ENCODE measurements around the gene RAB11FIP4.

Gene RAB11FIP4

GRCh38 chr17:31509805-31510177 lies 118.3 kb downstream of the RAB11FIP4 start:
- no peak for DNase-seq

DNA sequence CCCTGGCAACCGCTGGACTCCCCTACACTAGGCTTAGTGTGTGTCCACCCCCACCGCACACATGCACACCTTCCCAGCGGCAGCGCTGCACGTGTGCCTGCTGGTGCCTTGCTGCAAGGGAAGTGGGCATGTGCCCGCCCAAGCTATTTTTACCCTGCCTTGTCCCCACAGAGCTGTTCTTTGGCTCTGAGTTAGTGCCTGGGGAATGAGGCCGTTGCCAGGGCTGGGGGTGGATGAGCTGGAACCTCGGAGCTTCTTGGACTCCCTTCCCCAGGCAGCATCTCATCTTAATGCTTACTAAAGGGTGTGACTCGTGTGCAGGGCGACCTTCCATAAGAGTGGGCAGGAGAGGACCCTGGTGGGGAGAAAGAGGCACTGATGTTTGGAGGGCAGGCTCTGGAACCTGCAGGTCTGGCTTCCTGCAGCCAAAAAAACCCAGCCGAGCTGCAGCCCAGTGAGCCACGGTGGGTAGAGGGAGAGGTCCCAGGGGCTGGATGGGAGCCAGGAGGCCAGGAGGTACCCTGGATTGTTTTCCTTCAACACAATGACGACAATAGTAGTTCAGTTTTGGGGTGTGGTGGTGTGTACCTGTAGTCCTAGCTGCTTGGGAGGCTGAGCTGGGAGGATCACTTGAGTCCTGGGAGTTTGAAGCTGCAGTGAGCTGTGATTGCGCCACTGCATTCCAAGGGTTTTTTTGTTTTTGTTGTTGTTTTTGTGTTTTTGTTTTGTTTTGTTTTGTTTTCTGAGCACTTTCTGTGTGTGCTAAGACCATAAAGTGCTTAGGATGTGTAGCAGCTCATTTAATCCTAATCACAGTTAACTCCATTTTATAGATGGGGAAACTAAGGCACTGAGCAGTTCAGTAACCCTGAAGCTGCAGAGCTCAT lies 119.1 kb downstream of the RAB11FIP4 start:
- DNase-seq, result no peak

GRCh38 chr17:31511195-31511578 lies 119.7 kb downstream of the RAB11FIP4 start:
- no peak for DNase-seq

- no peak for DNase-seq
Measured at GRCh38 chr17:31511580-31511979, 120.1 kb downstream of the RAB11FIP4 start.

- no peak for DNase-seq
Measured at GRCh38 chr17:31512104-31512740, 120.7 kb downstream of the RAB11FIP4 start.

DNA sequence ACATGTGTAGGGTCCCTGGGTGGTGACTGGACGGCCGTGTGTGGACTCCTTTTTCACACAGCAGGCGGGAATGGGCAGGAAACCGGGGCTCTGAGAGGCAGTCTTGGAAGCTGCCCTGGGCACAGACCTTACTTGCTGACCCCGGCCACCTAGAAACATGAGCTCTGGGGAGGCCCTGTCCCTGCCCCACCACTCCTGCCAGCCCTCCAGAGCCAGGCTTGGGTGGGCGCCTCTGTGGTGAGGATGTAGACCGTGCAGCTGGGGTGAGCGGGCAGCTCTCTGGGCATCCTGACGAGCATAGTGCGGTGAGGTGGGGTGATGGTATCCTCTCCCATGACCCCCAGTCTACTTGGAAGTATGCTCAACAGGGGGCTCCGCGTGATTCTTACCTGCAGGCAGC lies 121.3 kb downstream of the RAB11FIP4 start:
- DNase-seq, result no peak

GRCh38 chr17:31513731-31514427 lies 122.4 kb downstream of the RAB11FIP4 start:
- DNase-seq, result no peak

DNA sequence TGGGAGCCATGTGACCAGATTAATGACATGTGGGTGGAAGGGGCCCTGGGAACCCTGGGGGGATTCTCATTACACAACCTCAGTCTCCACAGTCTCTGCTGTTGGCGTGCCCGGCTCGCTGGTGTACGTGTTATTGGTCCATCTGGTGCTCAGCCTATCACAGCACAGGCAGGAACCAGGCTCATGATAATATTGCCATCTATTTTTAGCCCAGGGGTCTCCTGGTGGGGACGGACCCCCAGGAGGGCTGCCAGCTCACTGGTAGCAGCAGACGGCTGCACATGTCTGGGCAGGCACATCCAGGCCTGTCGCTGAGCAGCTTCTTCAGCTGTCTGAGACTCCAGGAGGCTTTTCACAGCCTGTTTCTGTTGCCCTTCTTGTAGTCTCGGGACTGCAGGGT lies 123.8 kb downstream of the RAB11FIP4 start:
- no peak for DNase-seq

DNA sequence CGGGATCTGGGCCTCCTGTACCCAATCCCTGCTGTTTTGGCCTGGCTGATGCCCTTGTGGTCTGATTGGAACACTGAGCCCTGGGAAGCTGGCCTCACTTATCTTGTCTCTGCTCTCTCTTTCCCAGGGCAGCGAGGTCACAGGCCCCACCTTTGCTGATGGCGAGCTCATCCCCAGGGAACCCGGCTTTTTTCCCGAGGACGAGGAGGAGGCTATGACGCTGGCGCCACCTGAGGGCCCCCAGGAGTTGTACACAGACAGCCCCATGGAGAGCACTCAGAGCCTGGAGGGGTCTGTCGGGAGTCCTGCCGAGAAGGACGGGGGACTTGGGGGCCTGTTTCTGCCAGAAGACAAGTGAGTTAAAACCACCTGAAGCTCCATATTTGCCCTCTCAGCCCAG lies 126.0 kb downstream of the RAB11FIP4 start:
- DNase-seq, result no peak

GRCh38 chr17:31518478-31518877 lies 127.0 kb downstream of the RAB11FIP4 start:
- no peak for DNase-seq

DNA sequence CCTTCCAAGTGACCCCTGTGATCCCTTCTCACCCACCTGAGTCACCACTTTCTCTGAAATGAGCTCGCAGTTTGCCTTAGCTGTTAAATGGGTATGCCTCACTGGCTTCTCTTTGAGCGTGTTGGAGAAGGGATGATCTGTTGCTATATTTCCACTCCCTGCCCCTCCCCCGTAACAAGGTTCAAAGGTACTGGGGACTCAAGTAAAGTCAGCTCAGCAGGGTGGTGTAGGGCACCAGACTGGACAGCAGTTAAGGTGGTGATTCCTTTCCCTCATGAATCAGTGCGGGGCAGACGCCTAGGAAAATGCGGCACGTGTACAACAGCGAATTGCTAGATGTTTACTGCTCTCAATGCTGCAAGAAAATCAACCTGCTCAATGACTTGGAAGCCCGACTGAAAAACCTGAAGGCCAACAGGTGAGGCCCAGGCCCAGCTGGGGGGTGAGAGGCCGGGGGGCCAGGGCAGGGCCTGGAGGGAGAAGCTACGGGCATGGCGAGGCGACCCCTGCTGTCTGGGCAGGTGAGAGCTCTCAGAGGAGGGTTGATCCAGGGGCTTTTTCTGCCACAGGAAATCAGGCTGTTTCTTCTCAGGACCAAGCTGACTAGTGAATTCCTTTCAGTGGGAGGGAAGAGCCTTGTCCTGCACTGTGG lies 130.3 kb downstream of the RAB11FIP4 start:
- DNase-seq, result no peak

DNA sequence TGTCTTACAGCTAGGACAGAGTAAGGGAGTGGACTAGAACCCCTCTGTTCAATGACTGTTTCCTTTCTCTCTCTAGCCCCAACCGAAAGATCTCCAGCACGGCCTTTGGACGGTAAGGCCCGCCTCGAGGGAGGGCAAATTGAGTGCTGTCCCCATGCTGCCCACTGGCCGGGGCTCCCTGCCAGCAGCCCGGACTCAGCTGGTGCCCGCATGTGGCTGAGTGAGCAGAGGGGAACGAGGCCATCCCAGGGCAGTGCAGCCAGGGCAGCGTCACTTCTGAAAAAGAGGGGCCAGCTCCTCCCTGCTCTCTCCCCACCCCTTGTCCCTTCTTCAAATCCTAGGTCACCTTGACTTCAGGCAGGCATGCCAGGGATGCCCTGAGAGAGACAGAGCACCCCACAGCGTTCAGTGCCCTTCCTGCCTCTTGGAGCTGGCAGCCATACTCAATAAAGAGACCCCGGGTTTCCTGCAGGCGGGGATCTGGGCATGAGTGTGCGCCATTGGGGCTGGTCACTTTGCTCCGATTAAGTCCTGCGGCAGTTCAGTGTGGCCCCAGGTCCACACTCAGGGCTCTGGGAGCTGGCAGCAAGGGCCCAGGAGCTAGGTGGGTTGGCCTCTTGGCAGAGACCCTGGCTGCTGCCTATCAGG lies 130.9 kb downstream of the RAB11FIP4 start:
- DNase-seq, result no peak

DNA sequence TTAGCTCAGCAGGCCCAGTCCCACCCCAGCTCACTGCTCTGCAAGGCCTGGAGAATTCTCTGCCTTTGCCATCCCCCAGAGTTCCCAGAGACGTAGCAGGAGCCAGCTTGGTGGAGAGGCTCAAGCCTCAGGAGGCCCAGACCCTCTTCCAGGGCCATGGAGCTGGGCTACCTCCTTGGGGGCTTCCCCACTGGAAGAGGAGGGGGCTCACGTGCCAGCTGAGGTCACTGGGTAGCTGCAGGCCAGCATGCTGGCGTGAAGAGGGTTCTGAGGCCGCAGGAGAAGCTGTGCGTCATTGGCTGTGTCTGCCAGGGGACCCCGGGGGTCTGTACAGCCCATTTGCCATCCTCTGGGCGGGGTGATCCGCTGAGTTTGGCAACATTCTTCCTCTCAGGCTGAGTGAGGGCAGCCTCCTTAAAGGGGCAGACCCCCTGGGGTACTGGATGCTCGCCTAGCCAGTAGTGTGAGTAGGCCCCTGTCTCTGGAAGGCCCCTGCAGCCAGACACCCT lies 131.6 kb downstream of the RAB11FIP4 start:
- no peak for DNase-seq

GRCh38 chr17:31523862-31524730 lies 132.6 kb downstream of the RAB11FIP4 start:
- DNase-seq, result no peak

DNA sequence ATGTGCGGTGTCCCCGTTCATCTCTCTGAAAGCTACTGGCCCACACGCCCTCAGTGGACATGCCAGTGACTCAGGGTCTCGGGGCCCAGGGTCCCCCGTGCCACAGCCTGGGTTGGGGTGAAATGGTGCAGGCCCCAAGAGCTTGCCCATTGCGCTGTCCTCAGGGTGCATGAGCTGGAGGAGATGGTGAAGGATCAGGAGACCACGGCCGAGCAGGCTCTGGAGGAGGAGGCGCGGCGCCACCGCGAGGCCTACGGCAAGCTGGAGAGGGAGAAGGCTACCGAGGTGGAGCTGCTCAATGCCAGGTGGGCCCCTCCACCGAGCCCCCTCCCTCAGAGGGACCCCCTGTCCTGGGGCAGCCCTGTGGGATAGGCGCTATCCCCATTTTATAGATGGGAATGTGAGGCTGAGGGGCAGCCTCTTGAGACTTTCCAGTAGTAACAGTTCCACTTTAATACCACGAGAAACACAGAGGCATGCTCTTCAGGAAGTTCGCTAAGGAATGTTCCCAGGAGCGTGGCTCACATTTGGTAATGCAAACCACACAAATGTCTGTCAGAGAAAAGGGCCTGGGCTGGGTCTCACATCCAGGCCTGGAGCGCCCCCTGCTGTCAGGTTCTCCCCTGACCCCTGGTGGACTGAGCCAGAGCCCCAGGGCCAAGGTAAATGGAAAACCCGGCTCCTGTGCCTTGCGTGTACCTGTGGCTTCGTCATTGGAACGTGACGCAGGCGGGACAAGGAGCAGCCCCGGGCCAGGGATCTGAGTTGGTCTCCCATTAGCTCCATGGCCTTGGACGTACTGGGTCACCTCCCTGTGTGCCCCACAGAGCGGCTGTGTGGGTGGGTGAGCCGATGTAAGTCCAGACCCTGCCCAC lies 133.7 kb downstream of the RAB11FIP4 start:
- DNase-seq, result peak; percentile 79

DNA sequence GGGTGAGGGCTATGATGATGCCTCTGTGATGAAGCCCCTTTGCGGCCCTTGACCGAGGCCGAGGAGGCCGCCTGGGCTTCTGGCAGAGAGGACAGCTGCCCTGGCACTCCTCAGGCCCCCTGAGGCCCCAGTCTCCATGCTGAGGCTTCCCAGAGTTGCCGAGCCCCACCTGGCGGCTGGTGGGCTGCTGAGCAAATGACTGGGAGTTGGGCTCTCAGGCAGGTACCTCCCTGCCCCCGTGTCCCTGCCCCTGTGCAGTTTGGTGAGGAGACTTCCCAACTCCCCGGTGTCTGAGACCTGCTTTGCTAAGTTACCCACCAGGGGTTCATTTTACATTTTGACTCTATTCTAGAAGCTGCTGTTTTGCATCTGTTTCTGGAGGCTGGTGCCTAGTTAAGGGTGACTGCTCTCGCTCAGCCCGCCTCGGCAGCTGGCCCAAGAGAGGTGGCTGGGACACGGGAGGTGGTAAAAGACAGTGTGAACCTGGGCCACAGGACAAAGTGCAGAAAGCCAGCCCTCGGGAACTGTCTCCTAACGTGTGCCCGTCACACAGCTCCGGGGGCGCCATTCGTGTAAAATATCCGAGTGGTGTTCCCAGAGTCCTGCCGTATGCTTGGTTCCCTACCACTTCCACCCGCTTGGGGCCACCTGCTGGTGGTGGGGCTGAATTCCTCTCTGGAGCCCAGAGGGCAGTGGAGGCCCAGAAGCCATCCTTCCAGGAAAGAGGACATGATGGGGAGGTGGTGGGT lies 134.5 kb downstream of the RAB11FIP4 start:
- DNase-seq, result no peak

- no peak for DNase-seq
Measured at GRCh38 chr17:31527606-31528005, 136.1 kb downstream of the RAB11FIP4 start.

- no peak for DNase-seq
Measured at GRCh38 chr17:31528291-31528874, 136.9 kb downstream of the RAB11FIP4 start.

- DNase-seq, result no peak
Measured at GRCh38 chr17:31529841-31530251, 138.4 kb downstream of the RAB11FIP4 start.

Data from activated CD4-positive, alpha-beta T cell treated with anti-CD3 and anti-CD28 coated beads for 1 hour (primary cell).